Measurements from ENCODE around the gene ZNF385A. TPM values are rescaled to one million over a fixed set of nuclear protein-coding genes. Genes with fewer than 3 reads are reported as not detected.
A peak's percentile ranks its signal among the peaks of the same experiment; 100 is the strongest.

ZNF385A gene
- total and polyA plus RNA-seq, 9 of the 15 experiments (the other 6 are each of a cell fraction or from before 2014, with no cell fraction given): 1.0 to 111 (median 7.7) TPM

- Histone ChIP-seq H3K27me3 (ENCODE audit: control insufficient read depth in 2 of 2, insufficient read depth in 2 of 2, low read length in 2 of 2) (no peaks in the 10 kb centered on the region), H3K9me1 (ENCODE audit: control insufficient read depth, insufficient read depth, low read length) (no peaks in the 10 kb centered on the region), H2AFZ (ENCODE audit: low read depth, low read length) (peak overlapping the region; percentile 79), H3K9me3 (replicated peaks; ENCODE audit: control insufficient read depth, insufficient read depth, low read depth, low read length) (no peaks in the 10 kb centered on the region), H3K36me3 (ENCODE audit: control insufficient read depth, insufficient read depth, low read length) (no peaks in the 10 kb centered on the region), H3K27ac (ENCODE audit: extremely low read depth, low read depth, low read length) (peak overlapping the region; percentile 90), H3K4me3 (peak overlapping the region; percentile 53), H3K9ac (ENCODE audit: insufficient read depth in 1 of 2, low read depth in 2 of 2, low read length in 2 of 2) (peak overlapping the region; percentile 85 to 89), H3K79me2 (ENCODE audit: control insufficient read depth, insufficient read depth, low read length) (peaks cover 26% of the 10 kb centered on the region; the same call in 2 of the 3 replicates), H4K20me1 (replicated peaks; ENCODE audit: control insufficient read depth, insufficient read depth, low read length) (no peaks in the 10 kb centered on the region), H3K4me1 (replicated peaks in 1 of 2; ENCODE audit: control insufficient read depth in 2 of 2, insufficient read depth in 2 of 2, low read length in 2 of 2) (peaks cover 34 to 43% of the 10 kb centered on the region in 2 experiments), H3K4me2 (ENCODE audit: insufficient read depth, low read length) (peak overlapping the region; percentile 99)
- intact Hi-C loops (cut with micrococcal nuclease) (loop anchor here (1.0 kb wide), 3 partner anchors 22 to 79 kb away; partner anchors contain the start of genes CBX5 and HNRNPA1), in situ Hi-C loops (cut with MboI) (no loop called here)
- FAIRE-seq: peak; percentile 100
- CTCF ChIA-PET (ENCODE audit: low intra/inter-chr PET ratio): interaction anchor here (0.6 to 3.9 kb wide), 9 partner anchors 21 to 143 kb away, joined by 3 to 34 read pairs (median 6); no protein-coding TSS in a partner anchor
- 2% methylated on average over 26 of the region's 40 CpGs for WGBS (ENCODE audit: insufficient coverage, low coverage, missing lambda C conversion rate)
- DNase-seq (ENCODE audit: extremely low read depth in 1 of 4, low spot score in 3 of 4): peak; percentile 98 to 100 (median 99)
- POLR2A ChIA-PET: interaction anchor here (0.6 to 5.8 kb wide), 27 partner anchors 8 to 158 kb away, joined by 3 to 57 read pairs (median 7); partner anchors contain the start of genes CBX5, COPZ1, HNRNPA1 and NFE2
- ATAC-seq: peak; percentile 88
- BruUV-seq (replicated peaks): no TSS peak
- TF ChIP-seq HINFP (tag; conservative IDR thresholded peaks at IDR 0.05; ENCODE audit: low read depth) (no peak), KAT7 (CRISPR knock-in tag; IDR thresholded peaks at IDR 0.05; ENCODE audit: borderline replicate concordance) (peak; percentile 74; the same call in 1 of the 2 replicates), HNRNPUL1 (IDR thresholded peaks at IDR 0.05; ENCODE audit: low read length) (no peak), TCF3 (CRISPR knock-in tag; IDR thresholded peaks at IDR 0.05) (peak; percentile 65), IFI16 (CRISPR knock-in tag; IDR thresholded peaks at IDR 0.05) (no peak), FOS (IDR thresholded peaks at IDR 0.05; ENCODE audit: extremely low read depth, insufficient read length) (peak; percentile 98), USF2 (CRISPR knock-in tag; IDR thresholded peaks at IDR 0.05) (no peak), ELK1 (CRISPR knock-in tag; IDR thresholded peaks at IDR 0.05) (no peak), TSC22D4 (tag; IDR thresholded peaks at IDR 0.05) (no peak), NFATC3 (IDR thresholded peaks at IDR 0.05) (peak; percentile 44; the same call in 1 of the 2 replicates), ZEB2 (IDR thresholded peaks at IDR 0.05) (peak; percentile 79), SMAD3 (CRISPR knock-in tag; conservative IDR thresholded peaks at IDR 0.05) (no peak), ZNF24 (IDR thresholded peaks at IDR 0.05) (no peak), PURB (CRISPR knock-in tag; IDR thresholded peaks at IDR 0.05; ENCODE audit: low read depth) (no peak), PML (IDR thresholded peaks at IDR 0.05; ENCODE audit: low read length) (no peak; the same call in 1 of the 2 replicates), ZNF212 (CRISPR knock-in tag; IDR thresholded peaks at IDR 0.05) (no peak), SRSF7 (optimal IDR thresholded peaks at IDR 0.05; ENCODE audit: low read depth, low read length) (no peak), L3MBTL2 (IDR thresholded peaks at IDR 0.05) (peak; percentile 92), CBX5 (IDR thresholded peaks at IDR 0.05; ENCODE audit: borderline replicate concordance, low read depth) (0 out of 2 replicates have a peak, but pooled peaks have one; percentile 23), TEAD4 (IDR thresholded peaks at IDR 0.05; ENCODE audit: low read length) (no peak; the same call in 1 of the 2 replicates), TEAD4 (CRISPR knock-in tag; IDR thresholded peaks at IDR 0.05; ENCODE audit: borderline replicate concordance) (no peak)
These were observed 25.4 kb downstream of the ZNF385A start for GRCh38 chr12:54358945-54359761.
